Hepatocyte (in vitro differentiated cells): ENCODE data around the gene FAN1. TPM values are rescaled to one million over a fixed set of nuclear protein-coding genes. Genes with fewer than 3 reads are reported as not detected.

Experiments used
- DNase-seq: peaks from one replicate; pipeline ENCODE4 v3.0.0-alpha.2; 2016; ENCODE audit warnings: low spot score
- H2AFZ ChIP-seq: fragments of 200-600 bp; sonication (generic); 2 replicates; pipeline ENCODE4 v1.6.0; 2016; ENCODE audit warnings: antibody characterized with exemption, mild to moderate bottlenecking
- H3K27ac ChIP-seq: fragments of 200-600 bp; sonication (generic); 2 replicates; pipeline ENCODE4 v1.5.1; 2016; ENCODE audit warnings: mild to moderate bottlenecking
- H3K27me3 ChIP-seq: fragments of 200-600 bp; sonication (generic); 2 replicates; pipeline ENCODE4 v1.6.1; 2016
- H3K36me3 ChIP-seq: fragments of 200-600 bp; sonication (generic); replicated peaks from 2 replicates; pipeline ENCODE4 v1.5.1; 2016; ENCODE audit warnings: low read depth; ENCODE audit not compliant: insufficient read depth
- H3K4me1 ChIP-seq: fragments of 200-600 bp; sonication (generic); 2 replicates; pipeline ENCODE4 v1.5.1; 2016; ENCODE audit warnings: mild to moderate bottlenecking, moderate library complexity; ENCODE audit not compliant: insufficient read depth
- H3K4me2 ChIP-seq: fragments of 200-600 bp; sonication (generic); 2 replicates; pipeline ENCODE4 v1.6.0; 2016
- H3K4me3 ChIP-seq: fragments of 200-600 bp; sonication (generic); 2 replicates; pipeline ENCODE4 v1.5.1; 2016; ENCODE audit warnings: mild to moderate bottlenecking
- H3K79me2 ChIP-seq: fragments of 200-600 bp; sonication (generic); 2 replicates; pipeline ENCODE4 v1.6.0; 2017; ENCODE audit warnings: mild to moderate bottlenecking
- H3K9me2 ChIP-seq: fragments of 200-600 bp; sonication (generic); replicated peaks from 2 replicates; pipeline ENCODE4 v1.6.0; 2017; ENCODE audit warnings: mild to moderate bottlenecking; ENCODE audit not compliant: insufficient read depth
- H3K9me3 ChIP-seq: fragments of 200-600 bp; sonication (generic); 2 replicates; pipeline ENCODE4 v1.5.1; 2016; ENCODE audit warnings: low read depth, mild to moderate bottlenecking
- H4K20me1 ChIP-seq: fragments of 200-600 bp; sonication (generic); 2 replicates; pipeline ENCODE4 v1.6.0; 2016; ENCODE audit warnings: mild to moderate bottlenecking; ENCODE audit not compliant: insufficient read depth, poor library complexity, severe bottlenecking
- CTCF ChIP-seq: fragments of 200-600 bp; sonication (generic); IDR thresholded peaks from 2 replicates; pipeline ENCODE4 v1.5.1; 2016; ENCODE audit warnings: antibody characterized with exemption, mild to moderate bottlenecking; ENCODE audit not compliant: poor library complexity
- EZH2 ChIP-seq: fragments of 200-600 bp; sonication (generic); IDR thresholded peaks from 2 replicates; pipeline ENCODE4 v1.6.1; 2016; ENCODE audit warnings: antibody characterized with exemption, mild to moderate bottlenecking, borderline replicate concordance
- EZH2phosphoT487 ChIP-seq: fragments of 200-600 bp; sonication (generic); IDR thresholded peaks from one replicate; pipeline ENCODE4 v1.6.1; 2018; ENCODE audit warnings: antibody characterized with exemption, mild to moderate bottlenecking, low read depth, moderate library complexity; ENCODE audit not compliant: unreplicated experiment, severe bottlenecking
- WGBS: methylation state at CpG from one replicate; pipeline ENCODE4 v1.1.6; 2016; ENCODE audit warnings: low lambda C conversion rate; ENCODE audit errors: missing lambda C conversion rate; 5-methylcytosine and 5-hydroxymethylcytosine counted together
- polyA plus RNA-seq: library from polyadenylated mRNA; unstranded; fragments of >200 nt; fragmentation: Nextera tagmentation; extraction: Ambion mirVana; gene quantifications from 2 replicates; pipeline ENCODE4 v1.2.1, GENCODE V29; 2016
- total RNA-seq: library from RNA; depleted of rRNA; stranded (reverse); fragments of >200 nt; gene quantifications from 2 replicates; pipeline ENCODE4 v1.2.3, GENCODE V29; 2014

Gene FAN1
- total and polyA plus RNA-seq, 2 experiments from 2014 or later: 8.3 to 19.2 TPM

GRCh38 chr15:30962079-30962478 lies 58.4 kb downstream of the FAN1 start:
- no peaks in the 10 kb centered on the region for H3K27me3 ChIP-seq
- no peaks in the 10 kb centered on the region for H3K79me2 ChIP-seq
- no peak for DNase-seq
- H3K9me3 ChIP-seq: no peaks in the 10 kb centered on the region
- H3K9me2 ChIP-seq: no peaks in the 10 kb centered on the region
- peaks cover 5% of the 10 kb centered on the region for H3K36me3 ChIP-seq
- no peaks in the 10 kb centered on the region for H3K4me1 ChIP-seq
- H3K4me3 ChIP-seq: no peak overlapping the region
- no peak overlapping the region for H3K4me2 ChIP-seq
- TF ChIP-seq EZH2phosphoT487 (no peak), CTCF (no peak), EZH2 (no peak)
- no peak overlapping the region for H2AFZ ChIP-seq
- no peak overlapping the region for H3K27ac ChIP-seq
- no peaks in the 10 kb centered on the region for H4K20me1 ChIP-seq

DNA sequence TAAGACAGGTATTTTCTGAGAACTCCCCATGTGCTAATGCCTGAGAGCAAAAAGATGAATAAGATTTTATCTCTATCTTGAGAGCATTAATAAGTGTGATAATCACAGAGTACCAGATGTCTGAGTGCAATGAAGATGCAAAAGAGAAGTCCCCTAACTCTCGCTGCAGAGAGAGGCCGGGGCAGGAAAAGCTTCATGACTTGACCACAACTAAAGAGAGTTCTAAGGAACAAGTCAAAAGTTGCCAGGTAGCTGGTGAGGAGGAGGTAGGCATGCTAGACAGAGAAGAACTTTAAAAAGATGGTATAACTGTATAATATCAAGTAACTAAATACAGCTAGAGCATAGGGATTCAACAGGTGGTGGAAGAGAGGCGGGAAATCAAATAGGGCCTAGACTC lies 58.9 kb downstream of the FAN1 start:
- no peaks in the 10 kb centered on the region for H3K27me3 ChIP-seq
- H3K4me3 ChIP-seq: no peak overlapping the region
- H3K9me3 ChIP-seq: no peaks in the 10 kb centered on the region
- 96% methylated on average over 3 of the region's 3 CpGs for WGBS
- no peaks in the 10 kb centered on the region for H3K79me2 ChIP-seq
- H3K4me1 ChIP-seq: no peaks in the 10 kb centered on the region
- H3K9me2 ChIP-seq: no peaks in the 10 kb centered on the region
- no peaks in the 10 kb centered on the region for H4K20me1 ChIP-seq
- H3K36me3 ChIP-seq: peaks cover 5% of the 10 kb centered on the region
- no peak overlapping the region for H2AFZ ChIP-seq
- no peak overlapping the region for H3K27ac ChIP-seq
- TF ChIP-seq CTCF: no peak
- no peak for TF ChIP-seq EZH2
- TF ChIP-seq EZH2phosphoT487: no peak
- DNase-seq: no peak
- H3K4me2 ChIP-seq: no peak overlapping the region

GRCh38 chr15:30963681-30964080 lies 60.0 kb downstream of the FAN1 start:
- H3K4me3 ChIP-seq: no peak overlapping the region
- H3K9me3 ChIP-seq: no peaks in the 10 kb centered on the region
- no peaks in the 10 kb centered on the region for H3K27me3 ChIP-seq
- H3K9me2 ChIP-seq: no peaks in the 10 kb centered on the region
- no peak overlapping the region for H3K27ac ChIP-seq
- H3K4me1 ChIP-seq: no peaks in the 10 kb centered on the region
- no peak overlapping the region for H2AFZ ChIP-seq
- DNase-seq: no peak
- H3K4me2 ChIP-seq: no peak overlapping the region
- H3K36me3 ChIP-seq: no peaks in the 10 kb centered on the region
- WGBS: 99% methylated on average over 3 of the region's 3 CpGs
- no peak for TF ChIP-seq CTCF
- H4K20me1 ChIP-seq: no peaks in the 10 kb centered on the region
- no peaks in the 10 kb centered on the region for H3K79me2 ChIP-seq

DNA sequence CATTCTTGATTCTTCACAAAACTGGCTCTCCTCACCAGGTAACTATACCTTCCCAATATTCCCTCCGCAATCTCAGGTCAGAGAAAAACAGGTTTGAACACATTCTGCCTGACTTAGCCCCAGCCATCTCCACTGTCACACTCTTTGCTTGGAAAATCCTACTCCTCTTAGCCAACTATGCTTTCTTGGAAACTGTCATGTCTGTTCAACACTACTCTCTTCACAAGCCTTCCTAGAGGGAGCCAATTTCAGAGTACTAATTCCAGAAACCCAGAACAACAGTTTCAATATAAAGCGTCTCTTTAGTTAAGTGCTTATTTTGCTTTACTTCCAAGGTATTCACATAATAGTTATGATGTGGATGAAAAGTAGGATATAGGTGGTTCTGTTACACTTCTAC lies 66.0 kb downstream of the FAN1 start:
- Histone ChIP-seq H3K4me3 (no peak overlapping the region), H3K36me3 (no peaks in the 10 kb centered on the region), H2AFZ (no peak overlapping the region), H3K27me3 (no peaks in the 10 kb centered on the region), H3K9me2 (no peaks in the 10 kb centered on the region), H3K4me2 (no peak overlapping the region), H3K9me3 (no peaks in the 10 kb centered on the region), H4K20me1 (no peaks in the 10 kb centered on the region), H3K79me2 (peaks cover 5% of the 10 kb centered on the region), H3K4me1 (no peaks in the 10 kb centered on the region), H3K27ac (no peak overlapping the region)
- 98% methylated on average over 2 of the region's 2 CpGs for WGBS
- TF ChIP-seq EZH2: no peak
- TF ChIP-seq CTCF: no peak
- no peak for TF ChIP-seq EZH2phosphoT487
- DNase-seq: no peak
